Stimulated activated CD4-positive, alpha-beta T cell treated with anti-CD3 and anti-CD28 coated beads, Interleukin-15, amount 100 ng/mL, for 48 hours (primary cell): ENCODE measurements around the gene PPFIBP2.
"Not testable (repeated sequence)": the region's sequence is repeated elsewhere in the genome, so short reads cannot be mapped to it uniquely, and the experiment has no call there.

ENCODE experiments used
- DNase-seq, 2 donors: peaks; one replicate each; pipeline ENCODE4 v3.0.0-alpha.2; 2020; ENCODE audit warnings: low read depth in 2 of 2

PPFIBP2 gene

GRCh38 chr11:7635137-7635536 is 121.3 kb downstream of the PPFIBP2 start:
- no peak for DNase-seq

DNA sequence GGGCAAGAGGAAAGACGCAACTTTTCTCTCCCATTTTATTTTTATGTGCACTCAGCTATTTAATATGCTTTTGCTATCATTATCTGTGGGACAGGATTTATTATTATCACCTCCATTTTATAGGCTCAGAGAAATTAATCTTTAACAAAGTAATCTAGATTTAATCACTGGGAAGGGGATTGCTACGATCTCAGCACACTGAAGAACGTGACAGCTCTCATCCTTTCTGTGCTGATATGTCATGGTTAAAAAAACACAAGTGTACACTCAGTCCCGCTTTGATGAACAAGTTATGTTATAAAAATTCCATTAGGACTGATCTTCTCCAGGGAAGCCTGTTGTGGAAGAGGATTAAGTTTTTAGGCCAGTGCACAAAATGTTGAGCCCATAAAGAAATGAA is 121.9 kb downstream of the PPFIBP2 start:
- no peak for DNase-seq

DNA sequence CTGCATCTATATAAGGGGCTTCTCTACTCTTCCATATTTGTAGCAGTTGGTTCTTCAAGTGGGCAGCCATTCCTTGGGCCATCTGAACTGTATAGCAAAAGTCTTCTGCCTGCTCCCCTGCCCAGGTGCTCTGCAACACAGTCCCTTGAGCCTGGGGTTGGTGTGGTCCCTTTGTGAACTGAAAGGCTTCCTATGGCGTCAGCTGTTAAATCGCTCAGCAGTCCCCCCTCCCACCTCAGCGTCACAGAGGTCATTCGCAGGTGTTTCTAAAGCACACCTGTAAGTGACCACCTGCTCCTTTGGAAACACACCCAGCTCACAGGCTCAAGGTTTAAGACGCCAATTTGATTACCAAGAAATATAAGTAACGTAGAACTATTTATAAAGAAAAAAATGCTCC is 122.6 kb downstream of the PPFIBP2 start:
- no peak for DNase-seq

DNA sequence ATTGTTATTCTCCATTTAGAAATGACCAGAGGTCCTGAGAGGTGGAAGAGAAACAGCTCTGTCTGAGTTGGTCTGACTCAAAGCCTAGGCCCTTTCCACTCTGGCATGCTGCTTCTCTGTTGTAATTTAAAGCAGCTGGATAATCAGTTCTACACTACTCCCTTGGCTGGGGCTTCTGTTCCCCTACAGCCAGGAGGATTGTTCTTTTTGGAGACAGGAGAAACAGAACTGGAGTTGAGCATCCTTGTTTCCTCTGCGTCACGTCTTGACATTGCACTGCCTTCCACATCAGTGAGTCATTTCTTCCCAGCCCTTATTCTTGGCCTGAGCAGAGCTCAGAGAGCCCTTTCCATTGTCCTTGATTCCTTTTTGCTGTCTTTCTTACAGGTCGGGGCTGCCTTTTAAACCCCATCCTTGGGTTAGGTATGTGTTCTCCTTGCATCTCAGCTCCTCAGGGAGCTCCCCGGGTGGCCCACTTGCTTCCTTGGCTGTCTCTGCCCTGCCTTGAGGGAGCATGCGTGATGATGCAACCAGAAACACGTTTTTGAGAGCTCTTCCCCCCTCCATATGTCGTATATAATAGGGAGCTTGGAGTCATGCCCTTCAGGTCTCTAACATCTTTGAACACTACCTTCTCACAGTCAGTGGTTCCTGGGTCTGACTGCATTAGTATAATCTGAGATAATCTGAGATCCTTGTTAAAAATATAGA is 123.8 kb downstream of the PPFIBP2 start:
- no peak for DNase-seq

- no peak for DNase-seq
Observed at GRCh38 chr11:7638710-7639642, 125.2 kb downstream of the PPFIBP2 start.

DNA sequence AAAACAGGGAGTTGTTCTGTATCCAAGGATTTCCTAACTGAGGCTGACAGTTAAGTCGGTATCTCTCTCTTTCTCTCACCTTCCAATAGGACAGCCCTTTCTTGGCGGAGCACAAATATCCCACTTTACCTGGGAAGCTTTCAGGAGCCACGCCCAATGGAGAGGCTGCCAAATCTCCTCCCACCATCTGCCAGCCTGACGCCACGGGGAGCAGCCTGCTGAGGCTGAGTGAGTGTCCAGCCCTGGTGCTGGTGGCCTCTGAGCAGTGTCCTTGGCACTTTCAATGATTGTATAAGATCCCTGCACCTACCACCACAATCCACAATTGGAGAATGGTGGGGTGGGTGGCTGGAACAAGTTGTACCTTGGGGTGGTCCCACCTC is 125.8 kb downstream of the PPFIBP2 start:
- DNase-seq: no peak

DNA sequence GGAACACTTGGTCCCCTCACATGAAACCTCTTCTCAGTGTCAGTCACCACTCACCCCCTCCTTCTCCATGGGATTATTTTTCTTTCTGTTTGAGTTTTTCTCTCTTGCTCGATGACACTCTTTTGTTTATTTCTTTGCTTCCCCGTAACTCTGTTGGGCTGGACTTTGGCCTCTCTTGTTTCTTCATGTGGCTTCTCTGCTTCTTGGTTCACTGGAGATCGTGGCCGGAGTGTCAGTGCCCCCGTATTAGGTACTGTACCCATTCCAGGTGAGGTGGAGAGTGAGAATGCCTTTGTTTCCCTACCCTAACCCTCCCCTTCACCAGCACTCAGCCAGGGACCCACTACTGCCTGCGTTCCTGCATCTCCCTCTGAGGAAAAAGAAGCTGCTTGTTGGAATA is 127.0 kb downstream of the PPFIBP2 start:
- no peak for DNase-seq

GRCh38 chr11:7642747-7643146 is 128.9 kb downstream of the PPFIBP2 start:
- no peak for DNase-seq

GRCh38 chr11:7643314-7643713 is 129.5 kb downstream of the PPFIBP2 start:
- DNase-seq: no peak

- DNase-seq: no peak
Observed at GRCh38 chr11:7645206-7645605, 131.4 kb downstream of the PPFIBP2 start.

- no peak for DNase-seq
Observed at GRCh38 chr11:7646866-7647265, 133.1 kb downstream of the PPFIBP2 start.

DNA sequence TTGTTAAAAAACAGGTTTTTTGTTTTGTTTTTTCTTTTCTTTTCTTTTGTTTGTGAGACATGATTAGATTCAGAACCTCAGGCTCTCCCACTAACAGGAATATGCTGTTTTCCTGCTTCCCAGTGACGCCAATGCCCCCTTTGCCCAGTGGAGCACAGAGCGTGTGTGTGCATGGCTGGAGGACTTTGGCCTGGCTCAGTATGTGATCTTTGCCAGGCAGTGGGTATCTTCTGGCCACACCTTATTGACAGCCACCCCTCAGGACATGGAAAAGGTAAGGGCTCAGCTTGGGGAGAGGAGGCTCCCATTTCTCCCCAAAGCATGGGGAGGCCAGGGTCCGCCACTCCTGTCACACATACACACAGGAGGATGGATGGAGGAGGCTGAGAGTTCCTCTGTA is 134.5 kb downstream of the PPFIBP2 start:
- DNase-seq: no peak

DNA sequence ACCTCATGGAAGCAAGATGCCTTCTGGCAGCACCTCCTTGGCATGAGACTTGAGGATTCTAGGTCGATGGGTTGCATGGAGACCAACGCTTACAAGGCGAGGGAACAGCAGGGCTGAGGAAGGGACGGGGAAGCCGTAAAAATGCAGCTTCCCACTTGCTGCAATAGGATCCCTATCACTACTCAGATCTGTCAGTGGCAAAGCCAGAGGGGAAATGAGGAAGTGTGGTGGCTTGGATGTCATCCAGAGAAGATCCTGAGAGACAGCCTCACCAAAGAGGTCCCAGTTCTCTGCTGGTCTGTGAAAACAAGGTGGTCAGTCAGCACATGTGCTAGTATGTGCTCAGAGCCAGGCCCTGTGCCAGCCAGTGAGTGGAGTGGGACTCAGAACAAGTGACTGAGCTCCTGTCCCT is 137.3 kb downstream of the PPFIBP2 start:
- no peak for DNase-seq

GRCh38 chr11:7651700-7652099 is 137.9 kb downstream of the PPFIBP2 start:
- DNase-seq: no peak

DNA sequence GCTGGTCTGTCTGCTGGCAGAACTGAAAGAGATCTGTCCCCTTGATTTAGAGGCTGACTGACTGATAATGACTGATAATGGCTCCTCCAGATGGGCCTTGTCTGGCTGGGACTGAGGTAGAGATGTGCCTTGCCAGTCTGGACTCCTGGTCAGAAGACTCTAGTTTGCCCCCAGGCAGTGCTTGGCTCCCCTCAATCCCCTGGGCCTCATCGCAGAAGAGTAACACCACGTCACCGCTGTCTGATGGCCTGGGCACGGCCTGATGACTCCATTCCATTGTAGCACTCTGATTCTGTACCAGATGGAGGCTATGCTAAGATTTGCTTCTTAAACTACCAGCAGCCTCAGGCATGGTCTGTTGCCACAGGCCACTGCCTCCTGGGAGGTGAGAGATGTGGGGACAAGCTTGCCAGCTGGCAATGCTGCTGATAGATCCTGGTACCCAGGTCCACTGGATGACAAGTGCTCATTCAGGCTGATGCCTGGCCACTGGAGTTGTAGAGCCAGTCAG is 140.5 kb downstream of the PPFIBP2 start:
- no peak for DNase-seq

DNA sequence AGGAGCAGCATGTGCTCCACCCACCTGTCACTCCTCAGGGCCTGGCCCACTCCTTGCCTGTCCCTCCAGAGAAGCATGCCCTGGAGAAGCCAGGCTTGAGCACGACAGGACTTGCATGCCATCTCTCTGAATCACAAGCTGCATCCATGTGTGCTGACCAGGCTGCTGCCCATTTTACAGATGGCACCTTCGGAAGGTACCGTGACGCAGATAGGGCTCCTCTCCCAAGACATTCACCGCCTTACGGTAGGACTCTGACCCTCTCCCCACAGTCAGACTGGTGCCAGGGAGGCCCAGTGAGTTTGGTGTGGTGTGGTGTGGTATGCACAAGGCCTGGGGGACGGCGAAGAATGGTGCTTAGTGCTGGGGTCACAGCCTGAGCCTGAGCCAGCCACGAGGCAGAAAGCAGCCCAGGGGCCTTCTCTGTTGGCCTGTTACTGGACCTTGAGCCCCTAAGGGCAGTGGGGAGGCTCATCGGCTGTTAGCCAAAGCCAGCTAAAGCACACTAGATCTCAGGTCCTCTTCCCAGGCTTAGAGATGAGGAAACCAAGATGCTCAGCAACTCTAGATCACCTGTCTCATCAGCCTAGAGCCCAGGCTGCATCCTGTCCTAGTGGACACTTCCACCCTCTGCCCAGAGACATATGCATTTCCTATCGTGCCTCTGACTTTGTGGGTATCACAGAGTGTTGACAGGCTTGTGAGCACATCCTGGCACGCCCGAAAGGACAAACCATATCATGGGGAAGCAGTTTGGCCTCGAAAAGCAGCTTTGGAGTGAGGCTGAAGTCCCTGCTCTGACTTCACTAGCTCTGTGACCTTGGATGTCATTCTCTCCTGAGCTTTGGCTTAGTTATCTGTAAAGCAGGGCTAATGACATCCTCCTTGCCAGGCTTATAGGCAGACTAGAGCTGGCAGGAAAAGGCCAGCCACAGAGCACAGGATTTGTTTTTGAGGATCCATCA is 141.7 kb downstream of the PPFIBP2 start:
- DNase-seq: no peak

- no peak for DNase-seq
Observed at GRCh38 chr11:7656704-7657103, 142.9 kb downstream of the PPFIBP2 start.

DNA sequence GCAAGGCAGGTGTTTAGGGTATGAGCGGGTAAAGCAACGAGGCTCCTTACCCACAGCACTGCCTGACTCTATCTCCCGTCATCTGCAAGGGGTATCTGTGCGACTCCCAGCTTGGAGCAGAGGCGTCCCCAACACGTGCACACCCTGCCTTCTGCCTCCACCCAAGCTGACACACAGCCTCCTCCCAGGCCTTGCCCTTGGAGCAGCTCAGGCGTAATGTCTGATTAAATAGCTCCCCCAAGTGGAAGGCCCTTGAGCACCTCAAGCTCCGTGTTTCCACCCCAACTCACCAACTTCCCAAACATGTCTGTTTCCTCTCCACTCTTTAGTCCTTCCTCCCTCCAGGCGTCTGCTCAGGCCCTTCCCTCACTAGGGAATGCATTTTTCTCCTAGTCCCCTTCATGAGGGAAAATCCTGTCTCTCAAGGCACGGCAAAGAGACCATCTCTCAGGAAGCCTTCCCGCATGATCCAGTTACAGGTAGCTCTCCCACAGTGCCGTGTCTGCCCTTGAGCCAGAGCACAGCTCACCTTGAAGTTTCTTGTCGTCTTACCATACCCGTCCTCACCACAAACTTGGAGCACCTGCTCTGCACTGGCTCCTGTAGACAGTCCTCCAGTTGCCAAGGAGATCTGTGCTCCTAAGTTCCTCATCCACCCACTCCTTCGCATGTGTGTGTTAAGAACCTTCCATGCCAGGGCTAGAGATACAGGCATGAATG is 143.7 kb downstream of the PPFIBP2 start:
- no peak for DNase-seq

GRCh38 chr11:7663531-7663930 is 149.7 kb downstream of the PPFIBP2 start:
- not testable (repeated sequence) for DNase-seq

- no peak for DNase-seq
Observed at GRCh38 chr11:7664867-7665266, 151.1 kb downstream of the PPFIBP2 start.
